Peyer's patch (tissue), 4 donors: Measurements from ENCODE around the gene KLF13. TPM values are rescaled to one million over a fixed set of nuclear protein-coding genes. Genes with fewer than 3 reads are reported as not detected.

Experiments
- DNase-seq, 3 donors: peaks; one replicate each; pipeline ENCODE4 v3.0.0-alpha.2; 2017 to 2019
- H3K27ac ChIP-seq, 4 donors: fragments of 200-600 bp; sonication (generic); one replicate each; pipeline ENCODE4 v1.5.1; 2016 to 2019
- H3K27me3 ChIP-seq, 2 donors: fragments of 200-600 bp; sonication (generic); one replicate each; pipeline ENCODE4 v1.5.1; 2019
- H3K36me3 ChIP-seq, 3 donors: fragments of 200-600 bp; sonication (generic); one replicate each; pipeline ENCODE4 v1.5.1; 2016 to 2019
- H3K4me1 ChIP-seq, 4 donors: fragments of 200-600 bp; sonication (generic); one replicate each; pipeline ENCODE4 v1.5.1; 2016 to 2019
- H3K4me3 ChIP-seq, 4 donors: fragments of 200-600 bp; sonication (generic); 1 replicate in 3 of 4; 2 replicates in 1 of 4; pipeline ENCODE4 v1.5.1; 2016 to 2019; ENCODE audit warnings: mild to moderate bottlenecking in 1 of 4
- H3K9me3 ChIP-seq, 4 donors: fragments of 200-600 bp; sonication (generic); one replicate each; pipeline ENCODE4 v1.5.1; 2016 to 2019; ENCODE audit warnings: mild to moderate bottlenecking in 1 of 4
- POLR2A ChIP-seq, 2 donors: fragments of 450-650 bp; IDR thresholded peaks; one replicate each; pipeline ENCODE4 v1.5.1; 2017; ENCODE audit warnings: antibody characterized with exemption in 2 of 2, mild to moderate bottlenecking in 2 of 2, moderate library complexity in 2 of 2
- total RNA-seq, 4 donors: library from RNA; depleted of rRNA; stranded (reverse); fragments of >200 nt; gene quantifications; one replicate each; pipeline ENCODE4 v1.1.0, GENCODE V29; 2016
- TF ChIP-seq, protein P1 (sequence below), 6 experiments: fragments of 450-650 bp in 4 of 6; fragments of 200-600 bp in 2 of 6; sonication (generic) in 1 of 6; IDR thresholded peaks; one replicate each; pipeline ENCODE4 v1.5.1; 2017 to 2019; ENCODE audit warnings: antibody characterized with exemption in 6 of 6, mild to moderate bottlenecking in 3 of 6, moderate library complexity in 1 of 6

The KLF13 gene
- total RNA-seq, 4 donors from 2014 or later = 51.2 to 80.4 (median 75.6) TPM

DNA sequence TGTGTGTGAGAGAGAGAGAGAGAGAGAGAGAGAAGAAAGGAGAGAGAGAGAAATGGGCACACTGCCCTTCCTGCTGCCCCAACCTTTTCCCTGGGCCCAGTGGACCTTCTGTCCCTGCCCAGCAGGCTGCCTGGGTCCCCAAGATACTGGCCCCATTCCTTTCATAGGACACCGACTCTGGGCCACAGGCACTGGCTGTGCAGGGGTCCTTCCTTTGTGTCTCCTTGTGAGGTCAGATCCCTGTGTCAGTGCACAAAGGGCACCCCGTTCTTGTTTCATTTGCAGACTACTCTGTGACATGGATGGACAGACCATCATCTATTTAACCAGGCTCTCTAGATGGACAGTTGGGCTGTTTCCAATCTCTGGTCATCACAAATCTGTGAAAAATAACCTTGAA, 21.3 kb upstream of the KLF13 start:
- no peaks in the 10 kb centered on the region for H3K36me3 ChIP-seq
- H3K4me1 ChIP-seq = peaks cover 0 to 6% (median 0%) of the 10 kb centered on the region in 4 donors
- H3K4me3 ChIP-seq = no peak overlapping the region
- TF ChIP-seq, protein P1, sequence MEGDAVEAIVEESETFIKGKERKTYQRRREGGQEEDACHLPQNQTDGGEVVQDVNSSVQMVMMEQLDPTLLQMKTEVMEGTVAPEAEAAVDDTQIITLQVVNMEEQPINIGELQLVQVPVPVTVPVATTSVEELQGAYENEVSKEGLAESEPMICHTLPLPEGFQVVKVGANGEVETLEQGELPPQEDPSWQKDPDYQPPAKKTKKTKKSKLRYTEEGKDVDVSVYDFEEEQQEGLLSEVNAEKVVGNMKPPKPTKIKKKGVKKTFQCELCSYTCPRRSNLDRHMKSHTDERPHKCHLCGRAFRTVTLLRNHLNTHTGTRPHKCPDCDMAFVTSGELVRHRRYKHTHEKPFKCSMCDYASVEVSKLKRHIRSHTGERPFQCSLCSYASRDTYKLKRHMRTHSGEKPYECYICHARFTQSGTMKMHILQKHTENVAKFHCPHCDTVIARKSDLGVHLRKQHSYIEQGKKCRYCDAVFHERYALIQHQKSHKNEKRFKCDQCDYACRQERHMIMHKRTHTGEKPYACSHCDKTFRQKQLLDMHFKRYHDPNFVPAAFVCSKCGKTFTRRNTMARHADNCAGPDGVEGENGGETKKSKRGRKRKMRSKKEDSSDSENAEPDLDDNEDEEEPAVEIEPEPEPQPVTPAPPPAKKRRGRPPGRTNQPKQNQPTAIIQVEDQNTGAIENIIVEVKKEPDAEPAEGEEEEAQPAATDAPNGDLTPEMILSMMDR (IDR thresholded peaks at IDR 0.05) = no peak
- no peak for TF ChIP-seq POLR2A (IDR thresholded peaks at IDR 0.05)
- no peaks in the 10 kb centered on the region for H3K27me3 ChIP-seq
- peak in 1 of 3 donors; percentile 36 for DNase-seq
- no peak overlapping the region for H3K27ac ChIP-seq
- H3K9me3 ChIP-seq = no peaks in the 10 kb centered on the region

DNA sequence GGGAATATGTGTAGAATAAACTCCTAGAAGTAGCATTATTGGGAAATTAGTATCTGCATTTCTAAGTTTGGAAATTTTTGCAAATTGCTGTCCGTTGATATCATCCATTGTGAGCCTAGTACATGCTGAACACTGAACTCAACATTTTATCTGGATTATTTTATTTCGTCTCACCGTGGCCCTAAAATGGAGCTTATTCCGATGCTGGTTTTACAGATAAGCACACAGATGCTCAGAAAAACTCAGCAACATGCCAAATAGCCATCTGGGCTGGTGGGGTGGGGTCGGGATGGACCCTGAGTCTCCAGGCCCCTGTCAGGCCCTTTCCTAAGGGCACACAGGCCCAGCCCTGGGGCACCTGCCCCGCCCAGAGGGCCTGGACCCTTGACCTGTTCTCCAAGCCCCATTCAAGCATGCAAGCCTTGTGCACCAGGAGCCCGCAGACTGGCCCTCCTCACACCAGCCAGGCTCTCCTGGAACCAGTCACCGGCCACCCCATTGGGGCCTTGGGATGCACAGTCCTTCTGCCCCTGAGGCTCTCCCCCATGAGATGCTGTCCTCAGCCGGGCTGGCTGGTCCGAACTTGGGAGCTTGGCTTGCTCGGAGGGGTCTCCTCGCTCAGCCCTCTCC, 20.7 kb upstream of the KLF13 start:
- no peaks in the 10 kb centered on the region for H3K9me3 ChIP-seq
- H3K27ac ChIP-seq = no peak overlapping the region
- peak in 1 of 3 donors; percentile 42 for DNase-seq
- H3K4me3 ChIP-seq = no peak overlapping the region
- peaks cover 0 to 6% (median 0%) of the 10 kb centered on the region in 4 donors for H3K4me1 ChIP-seq
- H3K36me3 ChIP-seq = no peaks in the 10 kb centered on the region
- TF ChIP-seq, protein P1 (IDR thresholded peaks at IDR 0.05) = no peak
- TF ChIP-seq POLR2A (IDR thresholded peaks at IDR 0.05) = no peak
- H3K27me3 ChIP-seq = no peaks in the 10 kb centered on the region

DNA sequence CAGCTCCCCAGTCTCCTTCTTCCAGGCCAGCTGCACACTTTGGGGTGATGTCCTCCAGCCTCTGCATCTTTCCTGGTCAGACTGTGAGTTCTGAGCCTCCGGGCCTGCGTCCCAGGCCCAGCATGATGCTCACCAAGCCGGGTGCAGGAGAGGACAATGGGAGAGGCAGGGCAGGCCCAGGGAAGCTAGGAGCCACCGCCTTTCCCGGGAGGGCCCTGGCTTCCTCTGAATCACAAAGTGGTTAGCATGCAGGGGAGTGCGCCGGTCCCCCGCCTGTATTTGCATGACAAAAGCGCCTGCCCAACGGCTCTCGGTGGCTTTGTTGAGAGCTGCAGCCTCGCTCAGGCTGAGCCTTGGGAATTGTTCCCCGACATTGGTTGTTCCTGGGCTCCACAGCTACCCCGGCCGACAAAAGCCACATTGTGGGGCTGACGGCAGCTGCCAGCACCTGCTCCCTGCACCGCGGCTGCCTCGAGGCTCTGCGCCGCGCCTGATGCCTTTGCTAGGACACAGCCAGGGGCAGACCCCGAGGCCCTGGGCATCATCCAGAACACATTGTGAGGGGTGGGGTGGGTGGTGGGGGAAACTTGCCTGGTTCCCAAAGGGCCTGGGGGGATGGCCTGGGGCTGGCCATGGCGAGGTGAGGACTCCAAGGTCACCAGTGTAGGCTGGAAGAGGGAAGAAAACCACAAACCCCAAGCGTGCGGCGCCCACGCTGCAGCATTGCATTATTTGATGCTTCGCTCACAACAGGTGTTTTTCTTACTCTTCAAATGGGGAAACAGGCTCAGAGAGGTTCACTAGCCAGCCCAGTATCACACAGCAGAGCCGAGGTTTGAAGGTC, 20.0 kb upstream of the KLF13 start:
- peaks cover 0 to 6% (median 0%) of the 10 kb centered on the region in 4 donors for H3K4me1 ChIP-seq
- H3K36me3 ChIP-seq = no peaks in the 10 kb centered on the region
- H3K9me3 ChIP-seq = no peaks in the 10 kb centered on the region
- no peak overlapping the region for H3K27ac ChIP-seq
- peak in 1 of 3 donors; percentile 51 for DNase-seq
- no peaks in the 10 kb centered on the region for H3K27me3 ChIP-seq
- H3K4me3 ChIP-seq = no peak overlapping the region
- TF ChIP-seq, protein P1 (IDR thresholded peaks at IDR 0.05) = no peak
- TF ChIP-seq POLR2A (IDR thresholded peaks at IDR 0.05) = no peak

DNA sequence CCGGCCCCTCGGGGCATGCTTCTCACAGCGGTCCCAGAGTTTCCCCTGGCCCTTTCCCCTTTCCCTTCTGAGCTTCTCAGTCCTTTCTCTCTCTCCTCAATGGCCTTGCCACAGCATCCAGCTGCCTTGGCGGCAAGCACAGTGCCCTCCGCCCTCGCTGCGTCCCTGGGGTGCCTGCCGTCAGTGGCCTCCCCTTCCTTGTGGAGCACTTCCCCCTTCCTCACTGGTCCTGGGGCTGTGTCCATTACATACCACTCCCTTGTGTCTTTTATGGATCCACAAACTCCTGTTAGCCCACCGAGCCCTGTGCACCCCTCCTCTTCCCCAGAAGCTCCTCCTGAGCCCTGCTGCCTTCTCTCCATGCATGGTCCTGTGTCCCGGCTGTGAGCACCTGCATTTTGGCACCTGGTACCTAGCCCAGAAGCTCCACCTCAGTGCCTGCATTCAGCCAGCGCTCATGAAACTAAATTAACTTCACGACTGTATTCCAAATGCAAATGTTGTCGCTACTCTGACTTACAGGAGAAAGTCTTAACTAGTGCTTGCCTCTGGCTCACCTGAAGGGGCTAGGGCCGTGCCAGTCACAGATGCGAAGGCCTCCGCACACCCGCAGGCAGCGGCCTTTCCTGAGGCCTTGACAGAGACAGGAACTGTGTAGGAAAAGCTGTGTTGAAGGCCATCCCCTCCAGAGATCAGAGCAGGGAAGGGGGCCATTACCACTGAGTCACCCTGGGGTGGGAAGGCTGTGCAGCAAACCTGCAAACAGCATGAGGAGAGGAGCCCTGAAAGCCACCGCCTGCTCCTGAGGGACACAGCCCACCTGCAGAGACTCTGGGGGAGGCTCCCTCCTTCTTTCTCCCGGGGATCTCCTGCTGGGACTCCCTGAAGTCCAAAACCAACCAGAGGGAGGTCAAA, 19.1 kb upstream of the KLF13 start:
- Histone ChIP-seq H3K36me3 (no peaks in the 10 kb centered on the region), H3K9me3 (no peaks in the 10 kb centered on the region), H3K4me1 (peaks cover 0 to 6% (median 0%) of the 10 kb centered on the region in 4 donors), H3K4me3 (no peak overlapping the region), H3K27ac (no peak overlapping the region), H3K27me3 (no peaks in the 10 kb centered on the region)
- TF ChIP-seq POLR2A (IDR thresholded peaks at IDR 0.05) = no peak
- TF ChIP-seq, protein P1 (IDR thresholded peaks at IDR 0.05) = no peak
- peak in 1 of 3 donors; percentile 37 for DNase-seq

DNA sequence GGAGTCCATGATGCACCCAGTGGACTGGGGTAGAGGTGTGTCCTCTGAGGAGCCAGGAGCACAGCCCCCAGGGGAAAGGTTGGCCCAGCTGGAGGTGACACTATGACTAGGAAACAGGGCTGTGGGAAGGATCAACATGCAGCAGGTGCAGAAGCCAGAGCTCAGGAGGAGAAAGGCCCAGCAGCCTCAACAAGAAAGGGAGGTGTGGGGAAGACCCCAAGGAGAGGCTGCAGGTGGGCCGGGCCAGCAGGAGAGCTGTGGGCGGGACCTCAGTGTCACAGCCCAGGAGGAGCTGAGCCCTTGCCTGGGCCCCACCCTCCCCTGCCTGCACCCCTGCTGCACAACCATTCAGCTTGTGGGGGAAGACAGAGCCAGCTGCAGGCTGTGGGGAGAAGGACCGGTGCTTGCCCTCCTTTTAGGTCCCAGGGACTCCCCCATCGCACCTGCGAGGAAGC, 18.4 kb upstream of the KLF13 start:
- Histone ChIP-seq H3K4me3 (no peak overlapping the region), H3K4me1 (no peaks in the 10 kb centered on the region), H3K36me3 (no peaks in the 10 kb centered on the region), H3K27me3 (no peaks in the 10 kb centered on the region), H3K9me3 (no peaks in the 10 kb centered on the region), H3K27ac (no peak overlapping the region)
- TF ChIP-seq, protein P1 (IDR thresholded peaks at IDR 0.05) = no peak
- DNase-seq = peak in 1 of 3 donors; percentile 51
